ENCODE measurements around the gene AKAP13.
A peak's percentile ranks its signal among the peaks of the same experiment; 100 is the strongest.
"Not testable (repeated sequence)": the region's sequence is repeated elsewhere in the genome, so short reads cannot be mapped to it uniquely, and the experiment has no call there.

The AKAP13 gene, protein sequence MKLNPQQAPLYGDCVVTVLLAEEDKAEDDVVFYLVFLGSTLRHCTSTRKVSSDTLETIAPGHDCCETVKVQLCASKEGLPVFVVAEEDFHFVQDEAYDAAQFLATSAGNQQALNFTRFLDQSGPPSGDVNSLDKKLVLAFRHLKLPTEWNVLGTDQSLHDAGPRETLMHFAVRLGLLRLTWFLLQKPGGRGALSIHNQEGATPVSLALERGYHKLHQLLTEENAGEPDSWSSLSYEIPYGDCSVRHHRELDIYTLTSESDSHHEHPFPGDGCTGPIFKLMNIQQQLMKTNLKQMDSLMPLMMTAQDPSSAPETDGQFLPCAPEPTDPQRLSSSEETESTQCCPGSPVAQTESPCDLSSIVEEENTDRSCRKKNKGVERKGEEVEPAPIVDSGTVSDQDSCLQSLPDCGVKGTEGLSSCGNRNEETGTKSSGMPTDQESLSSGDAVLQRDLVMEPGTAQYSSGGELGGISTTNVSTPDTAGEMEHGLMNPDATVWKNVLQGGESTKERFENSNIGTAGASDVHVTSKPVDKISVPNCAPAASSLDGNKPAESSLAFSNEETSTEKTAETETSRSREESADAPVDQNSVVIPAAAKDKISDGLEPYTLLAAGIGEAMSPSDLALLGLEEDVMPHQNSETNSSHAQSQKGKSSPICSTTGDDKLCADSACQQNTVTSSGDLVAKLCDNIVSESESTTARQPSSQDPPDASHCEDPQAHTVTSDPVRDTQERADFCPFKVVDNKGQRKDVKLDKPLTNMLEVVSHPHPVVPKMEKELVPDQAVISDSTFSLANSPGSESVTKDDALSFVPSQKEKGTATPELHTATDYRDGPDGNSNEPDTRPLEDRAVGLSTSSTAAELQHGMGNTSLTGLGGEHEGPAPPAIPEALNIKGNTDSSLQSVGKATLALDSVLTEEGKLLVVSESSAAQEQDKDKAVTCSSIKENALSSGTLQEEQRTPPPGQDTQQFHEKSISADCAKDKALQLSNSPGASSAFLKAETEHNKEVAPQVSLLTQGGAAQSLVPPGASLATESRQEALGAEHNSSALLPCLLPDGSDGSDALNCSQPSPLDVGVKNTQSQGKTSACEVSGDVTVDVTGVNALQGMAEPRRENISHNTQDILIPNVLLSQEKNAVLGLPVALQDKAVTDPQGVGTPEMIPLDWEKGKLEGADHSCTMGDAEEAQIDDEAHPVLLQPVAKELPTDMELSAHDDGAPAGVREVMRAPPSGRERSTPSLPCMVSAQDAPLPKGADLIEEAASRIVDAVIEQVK (N-terminal part only)

GRCh38 chr15:85380217-85380811, at the start of gene AKAP13:
TSS of gene AKAP13 (plus strand) at chr15:85380603. CDS start at chr15:85485721, 105,118 bp downstream.
- DNase-seq (ENCODE audit: low read depth): peak; percentile 92

DNA sequence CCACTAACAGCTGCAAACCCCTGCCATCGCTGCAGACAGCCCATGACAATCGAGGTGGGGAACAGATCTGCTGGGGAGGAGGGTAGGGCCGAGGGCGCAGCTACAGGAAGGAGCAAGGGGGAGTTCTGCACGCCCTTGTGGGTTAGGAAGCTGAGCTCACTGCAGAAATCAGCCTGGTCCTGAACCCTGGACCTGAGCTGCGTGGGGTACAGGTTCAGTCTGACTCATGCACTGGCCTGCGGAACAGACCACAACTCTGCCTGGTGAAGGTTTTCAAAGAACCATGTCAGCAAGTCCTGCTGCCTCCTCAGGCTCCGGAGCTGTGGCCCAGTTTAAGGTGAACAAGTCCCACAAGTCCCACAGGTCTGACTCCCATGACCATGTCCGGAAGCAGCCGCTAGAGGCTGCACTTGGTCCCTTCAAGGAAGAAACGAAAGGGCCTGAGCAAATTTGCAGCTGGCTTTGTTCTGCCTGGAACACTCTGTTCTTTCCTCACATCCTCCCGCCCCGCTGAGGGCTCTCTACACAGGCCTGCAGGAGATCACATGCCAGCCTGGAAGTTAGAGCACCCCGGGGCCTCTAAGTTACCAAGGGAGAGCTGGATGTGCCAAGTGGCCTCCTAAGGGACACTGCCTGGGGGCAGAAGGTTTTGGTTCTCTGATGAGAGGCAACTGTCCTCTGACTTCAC, 49.4 kb upstream of the AKAP13 start:
- DNase-seq (ENCODE audit: low read depth): peak; percentile 69

DNA sequence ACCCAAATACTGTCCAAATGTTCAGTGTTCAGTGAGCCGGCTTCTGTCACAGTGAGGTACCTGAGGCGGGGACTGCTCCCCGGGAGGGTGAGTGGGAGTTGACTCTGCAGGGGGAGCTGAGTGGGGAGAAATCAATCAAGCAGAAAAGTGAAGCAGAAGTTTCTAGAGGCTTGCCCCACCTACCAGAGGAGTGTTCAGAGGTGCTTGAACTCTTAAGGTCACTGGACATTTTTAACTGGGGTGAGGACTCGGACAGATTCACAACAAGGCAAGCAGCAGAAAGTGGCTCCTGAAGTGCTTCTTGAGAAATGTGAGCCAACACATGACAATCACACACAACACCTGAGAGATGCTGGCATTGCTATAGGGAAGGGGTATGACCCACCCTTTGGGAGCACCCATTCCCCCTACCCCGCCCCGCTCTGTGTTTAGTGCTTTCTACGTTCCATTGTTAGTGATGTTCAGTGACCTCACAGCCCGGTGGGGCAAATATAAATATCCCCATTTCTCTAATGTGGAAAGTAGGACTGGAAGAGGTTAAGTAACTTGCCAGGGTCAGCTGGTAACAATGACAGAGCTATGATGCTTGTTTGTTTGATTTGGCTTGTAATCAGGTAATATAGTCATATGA, 48.6 kb upstream of the AKAP13 start:
- DNase-seq (ENCODE audit: low read depth): no peak

GRCh38 chr15:85333132-85333831, 47.1 kb upstream of the AKAP13 start:
- no peak for DNase-seq (ENCODE audit: low read depth)

DNA sequence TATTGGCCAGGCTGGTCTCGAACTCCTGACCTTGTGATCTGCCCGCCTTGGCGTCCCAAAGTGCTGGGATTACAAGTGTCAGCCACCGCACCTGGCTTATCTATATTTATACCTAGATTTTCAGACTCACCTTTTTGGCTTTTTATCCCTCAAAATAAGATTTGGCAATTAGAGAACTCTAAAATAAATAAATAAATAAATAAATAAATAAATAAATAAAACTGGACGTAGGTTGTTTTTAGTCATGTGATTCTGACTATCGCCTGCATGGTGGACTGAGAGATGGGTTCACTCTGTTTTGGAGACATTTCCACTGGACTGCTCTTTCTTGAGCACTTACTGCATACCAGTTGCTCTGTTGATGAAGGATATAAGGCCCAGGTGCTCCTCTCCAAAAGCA, 46.2 kb upstream of the AKAP13 start:
- no peak for DNase-seq (ENCODE audit: low read depth)

GRCh38 chr15:85335193-85335942, 45.0 kb upstream of the AKAP13 start:
- no peak for DNase-seq (ENCODE audit: low read depth)

GRCh38 chr15:85336880-85337279, 43.5 kb upstream of the AKAP13 start:
- DNase-seq (ENCODE audit: low read depth): no peak

DNA sequence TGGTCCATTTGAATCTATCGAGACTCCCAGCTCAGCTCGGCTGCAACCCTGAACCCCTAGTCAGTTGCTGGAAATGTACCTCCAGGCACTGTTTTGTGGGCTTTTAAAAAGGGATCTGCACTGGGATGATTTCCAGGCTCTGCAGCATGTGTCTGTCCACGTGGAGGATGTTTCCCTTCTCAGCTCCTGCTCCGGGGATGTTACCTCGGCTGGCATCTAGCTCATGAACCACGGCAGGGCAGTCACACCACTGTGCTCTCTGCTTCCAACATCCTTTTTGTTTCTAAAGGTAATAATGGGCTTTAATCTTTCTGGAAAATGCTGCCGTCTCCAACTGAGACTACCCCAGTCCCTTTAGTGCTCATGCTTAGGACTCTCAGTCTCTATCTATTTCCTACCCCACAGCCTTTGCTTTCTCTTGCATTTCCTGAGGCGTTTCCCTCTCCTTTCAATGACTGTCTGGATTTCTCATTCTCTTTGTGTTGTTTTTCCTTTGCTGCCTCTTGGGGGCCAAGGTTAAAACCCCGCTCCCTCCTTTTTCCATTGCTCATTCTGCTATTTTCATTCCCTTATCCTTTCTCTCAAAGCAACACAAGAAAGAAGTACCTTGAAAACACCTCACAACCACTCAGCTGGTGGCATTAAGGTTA, 42.9 kb upstream of the AKAP13 start:
- DNase-seq (ENCODE audit: low read depth): no peak

DNA sequence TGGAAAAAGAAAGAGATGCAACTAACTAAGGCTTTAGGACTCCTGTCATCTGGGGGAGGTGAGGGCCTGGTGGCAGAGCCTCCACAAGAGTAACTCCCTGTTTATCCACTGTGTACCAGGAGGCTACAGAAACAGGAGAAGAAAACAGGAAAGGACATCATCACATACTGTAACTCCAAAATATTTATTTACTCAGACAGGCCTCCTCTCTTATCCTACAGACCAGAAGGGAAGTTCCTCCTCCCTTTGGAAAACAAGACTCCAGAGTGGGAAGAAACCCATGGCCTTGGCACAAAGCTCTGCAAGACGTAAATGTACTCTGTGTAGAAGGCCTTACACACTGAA, 40.1 kb upstream of the AKAP13 start:
- DNase-seq (ENCODE audit: low read depth): no peak

DNA sequence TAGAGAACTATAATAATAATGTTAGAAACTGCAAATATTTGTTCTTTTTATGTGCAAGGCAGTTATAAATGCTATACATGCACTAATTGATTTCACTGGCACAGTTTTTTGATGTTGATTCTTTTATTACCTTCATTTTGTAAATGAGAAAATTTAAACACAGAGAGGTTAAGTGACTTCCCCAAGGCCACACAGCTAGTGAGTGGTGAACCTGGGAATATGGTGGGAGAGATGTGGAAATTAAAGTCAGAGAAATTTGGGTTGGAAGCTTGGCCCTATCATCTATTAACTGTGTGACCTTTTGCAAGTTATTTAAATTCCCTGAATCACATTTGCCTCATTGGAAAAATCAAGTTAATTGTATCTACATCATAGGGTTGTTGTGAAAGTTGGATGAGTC, 39.6 kb upstream of the AKAP13 start:
- no peak for DNase-seq (ENCODE audit: low read depth)

DNA sequence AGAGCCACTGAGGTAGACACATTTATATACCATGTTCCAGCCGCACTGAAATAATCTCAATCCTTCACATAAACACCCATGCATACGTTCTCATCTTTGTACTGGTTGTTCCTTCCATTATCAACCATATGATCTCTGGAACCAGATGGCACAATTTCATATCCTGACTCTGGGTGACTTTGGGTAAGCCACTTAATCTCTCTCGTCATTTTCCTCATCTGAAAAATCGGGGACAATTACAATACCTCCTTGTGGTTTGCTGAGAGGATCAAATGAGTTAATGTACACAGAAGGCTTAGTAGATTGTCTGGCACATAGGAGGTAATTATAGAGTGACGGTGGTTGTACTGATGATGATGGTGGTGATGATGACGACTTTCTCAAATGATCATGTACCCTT, 38.2 kb upstream of the AKAP13 start:
- DNase-seq (ENCODE audit: low read depth): not testable (repeated sequence)

DNA sequence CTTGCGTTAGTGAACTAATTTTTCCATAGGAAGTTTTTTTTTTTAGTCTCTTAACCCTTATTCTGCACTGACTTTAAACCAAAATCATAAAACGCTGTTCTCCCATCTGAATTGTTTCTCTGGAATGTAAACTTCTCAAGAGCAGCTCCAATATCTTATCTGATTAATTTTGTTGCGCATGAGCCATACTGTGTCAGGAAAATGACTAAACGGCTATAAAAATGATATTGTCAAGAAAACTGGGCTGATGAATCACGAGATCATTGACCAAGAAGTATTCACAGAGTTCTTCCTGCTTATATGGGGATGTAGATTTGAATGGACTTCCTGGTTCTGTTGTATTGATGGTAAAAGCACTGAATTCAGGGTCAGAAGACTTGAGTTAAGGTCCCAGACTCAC, 37.0 kb upstream of the AKAP13 start:
- DNase-seq (ENCODE audit: low read depth): peak; percentile 90

DNA sequence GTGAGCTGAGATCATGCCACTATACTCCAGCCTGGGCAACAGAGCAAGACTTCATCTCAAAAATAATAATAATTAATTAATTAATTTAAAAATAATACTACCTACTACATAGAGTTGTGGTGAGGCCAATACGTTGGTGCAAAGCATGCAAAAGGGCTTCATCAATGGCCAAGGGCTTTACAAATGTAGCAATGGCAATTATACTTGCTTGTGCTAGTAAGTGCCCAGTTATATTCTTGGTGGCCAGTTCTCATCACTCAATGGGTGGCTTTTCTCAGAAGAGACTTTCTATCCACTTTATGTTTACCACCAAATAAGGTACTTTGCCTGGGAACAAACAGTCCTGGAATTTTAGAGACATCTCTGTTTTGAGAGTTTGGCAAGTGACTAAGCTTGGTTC, 36.2 kb upstream of the AKAP13 start:
- DNase-seq (ENCODE audit: low read depth): not testable (repeated sequence)

DNA sequence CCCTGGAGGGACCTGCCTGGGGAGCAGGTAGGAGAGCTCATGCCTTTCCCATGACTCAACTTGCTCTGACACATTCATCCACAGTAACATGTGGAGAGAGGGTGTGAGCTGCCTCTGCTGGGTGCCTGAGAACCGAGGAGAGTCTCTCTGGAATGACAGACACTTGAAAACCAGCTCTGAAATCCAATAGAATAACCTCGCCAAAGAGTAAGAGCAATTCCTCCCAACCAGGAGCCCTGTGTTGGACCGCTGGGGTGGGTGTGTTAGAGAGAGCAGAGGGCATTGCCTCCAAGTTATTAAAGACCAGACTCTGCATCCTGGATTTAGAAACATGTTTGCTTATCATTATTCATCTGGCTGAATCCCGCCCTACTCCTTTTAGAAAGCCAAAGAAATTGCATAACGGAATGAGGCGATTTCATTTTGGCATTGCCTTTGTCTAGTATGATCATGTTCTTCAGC, 35.7 kb upstream of the AKAP13 start:
- DNase-seq (ENCODE audit: low read depth): peak; percentile 58

- not testable (repeated sequence) for DNase-seq (ENCODE audit: low read depth)
Observed at GRCh38 chr15:85345196-85345918, 35.0 kb upstream of the AKAP13 start.

DNA sequence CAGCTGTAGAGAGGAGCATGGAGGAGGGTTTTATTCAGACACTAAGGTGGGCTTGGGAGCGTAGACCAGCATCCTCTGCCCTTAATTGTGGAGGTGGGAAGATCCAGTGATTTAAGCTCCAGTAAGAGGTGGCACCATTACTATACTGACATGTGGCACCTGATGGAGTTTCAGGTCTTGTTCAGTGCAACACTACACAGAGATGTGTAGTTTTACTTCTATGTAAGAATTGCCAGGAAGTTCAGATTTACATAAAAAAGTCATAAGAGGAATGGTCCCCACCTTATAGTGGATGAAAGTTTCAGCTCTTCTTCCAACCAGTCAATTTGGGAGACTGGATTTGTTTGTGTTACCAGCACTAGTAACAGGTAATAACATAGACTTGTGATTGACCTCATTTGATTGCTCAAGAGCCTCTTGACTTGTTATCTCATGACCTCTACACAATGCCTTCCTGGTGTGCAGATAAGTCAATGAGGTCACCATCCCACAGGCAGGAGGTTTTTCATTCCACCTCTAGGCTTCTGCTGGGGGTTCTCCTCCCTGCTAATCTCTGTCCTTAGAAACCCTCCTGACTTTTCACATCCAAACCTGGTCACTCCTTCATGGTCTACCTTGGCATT, 33.8 kb upstream of the AKAP13 start:
- DNase-seq (ENCODE audit: low read depth): not testable (repeated sequence)

GRCh38 chr15:85347264-85348047, 32.9 kb upstream of the AKAP13 start:
- DNase-seq (ENCODE audit: low read depth): not testable (repeated sequence)
